GM21515 (cell line): ENCODE measurements around the gene DNAI1.
A peak's percentile ranks its signal among the peaks of the same experiment; 100 is the strongest.
"Not testable (repeated sequence)": the region's sequence is repeated elsewhere in the genome, so short reads cannot be mapped to it uniquely, and the experiment has no call there.

Experiments
- ATAC-seq: cut with Tn5 transposase; IDR thresholded peaks from one replicate; pipeline ENCODE4 v1.9.1; 2021; ENCODE audit not compliant: unreplicated experiment

Gene DNAI1

GRCh38 chr9:34458013-34458958, at the start of gene DNAI1, which contains the start of gene FAM219A:
TSS of gene DNAI1 (plus strand) at chr9:34458805. CDS start at chr9:34459006, 201 bp downstream.
TSS of gene FAM219A (minus strand) at chr9:34458570. CDS start at chr9:34458263, 307 bp downstream.
- peak; percentile 98 for ATAC-seq

GRCh38 chr9:34409154-34409553, 49.5 kb upstream of the DNAI1 start:
- no peak for ATAC-seq

- no peak for ATAC-seq
Measured at GRCh38 chr9:34412336-34412735, 46.3 kb upstream of the DNAI1 start.

- no peak for ATAC-seq
Measured at GRCh38 chr9:34413231-34413852, 45.3 kb upstream of the DNAI1 start.

GRCh38 chr9:34417734-34418133, 40.9 kb upstream of the DNAI1 start:
- no peak for ATAC-seq

- no peak for ATAC-seq
Measured at GRCh38 chr9:34419716-34420504, 38.7 kb upstream of the DNAI1 start.

- ATAC-seq = no peak
Measured at GRCh38 chr9:34426347-34427074, 32.1 kb upstream of the DNAI1 start.

- ATAC-seq = no peak
Measured at GRCh38 chr9:34428325-34428958, 30.2 kb upstream of the DNAI1 start.

- no peak for ATAC-seq
Measured at GRCh38 chr9:34430843-34431437, 27.7 kb upstream of the DNAI1 start.

- no peak for ATAC-seq
Measured at GRCh38 chr9:34431667-34432066, 26.9 kb upstream of the DNAI1 start.

GRCh38 chr9:34437006-34437925, 21.3 kb upstream of the DNAI1 start:
- ATAC-seq = no peak

- ATAC-seq = not testable (repeated sequence)
Measured at GRCh38 chr9:34437926-34438307, 20.7 kb upstream of the DNAI1 start.

GRCh38 chr9:34438465-34438864, 20.1 kb upstream of the DNAI1 start:
- ATAC-seq = not testable (repeated sequence)

GRCh38 chr9:34440017-34440416, 18.6 kb upstream of the DNAI1 start:
- no peak for ATAC-seq

- ATAC-seq = no peak
Measured at GRCh38 chr9:34442770-34443169, 15.8 kb upstream of the DNAI1 start.

GRCh38 chr9:34443533-34443932, 15.1 kb upstream of the DNAI1 start:
- no peak for ATAC-seq

GRCh38 chr9:34443976-34444375, 14.6 kb upstream of the DNAI1 start:
- ATAC-seq = no peak

GRCh38 chr9:34446468-34446891, 12.1 kb upstream of the DNAI1 start:
- ATAC-seq = no peak

GRCh38 chr9:34446951-34447350, 11.7 kb upstream of the DNAI1 start:
- ATAC-seq = no peak
